Activated CD8-positive, alpha-beta T cell treated with anti-CD3 and anti-CD28 coated beads for 36 hours (primary cell): ENCODE measurements around the gene CAMK1. TPM values are rescaled to one million over a fixed set of nuclear protein-coding genes. Genes with fewer than 3 reads are reported as not detected.

Experiments
- ATAC-seq: fragments of 200-7000 bp; cut with Tn5 transposase; one replicate; pipeline ENCODE4 v1.10.0; 2021; ENCODE audit warnings: mild to moderate bottlenecking, moderate library complexity
- CTCF ChIA-PET: fragments of 350-600 bp; sonication (Branson Sonifier 250); formaldehyde crosslinking; loops from one replicate; lab custom pipeline; 2021; ENCODE audit warnings: antibody characterized with exemption; lab: Charles Lee
- POLR2A ChIA-PET: fragments of 350-600 bp; sonication (Branson Sonifier 250); formaldehyde crosslinking; loops from one replicate; lab custom pipeline; 2021; ENCODE audit warnings: antibody characterized with exemption; lab: Charles Lee
- DNase-seq: peaks from one replicate; pipeline ENCODE4 v3.0.0-alpha.2; 2020
- H3K27ac Mint-ChIP-seq: one replicate; pipeline ENCODE4 v1.8.0; 2021; ENCODE audit warnings: mild to moderate bottlenecking, mixed read lengths
- H3K27me3 Mint-ChIP-seq: one replicate; pipeline ENCODE4 v1.8.0; 2021; ENCODE audit warnings: mixed read lengths
- H3K36me3 Mint-ChIP-seq: one replicate; pipeline ENCODE4 v1.8.0; 2021; ENCODE audit warnings: low read depth, mixed read lengths
- H3K4me1 Mint-ChIP-seq: one replicate; pipeline ENCODE4 v1.8.0; 2021; ENCODE audit warnings: low read depth, mixed read lengths
- H3K4me3 Mint-ChIP-seq: one replicate; pipeline ENCODE4 v1.8.0; 2021; ENCODE audit warnings: mild to moderate bottlenecking, moderate library complexity, mixed read lengths
- H3K9me3 Mint-ChIP-seq: one replicate; pipeline ENCODE4 v1.8.0; 2021; ENCODE audit warnings: mixed read lengths
- intact Hi-C: fragments of 100-400 bp; cut with micrococcal nuclease; formaldehyde crosslinking; loops from one replicate; pipeline ENCODE4 v1.10.0; 2022
- total RNA-seq, 2 experiments: library from RNA; stranded (reverse); gene quantifications; one replicate each; pipeline ENCODE4 v1.2.3, GENCODE V29; 2021
- TF ChIP-seq, protein P1 (sequence below): fragments of 200-600 bp; IDR thresholded peaks from one replicate; pipeline ENCODE4 v1.8.0; 2022; ENCODE audit warnings: antibody characterized with exemption, mild to moderate bottlenecking

The CAMK1 gene
- total RNA-seq, 2 experiments from 2014 or later: 41.7 to 45.7 TPM

GRCh38 chr3:9713142-9713541, 56.6 kb downstream of the CAMK1 start:
- Mint-ChIP-seq H3K27ac (no peak overlapping the region), H3K4me1 (peaks cover 6% of the 10 kb centered on the region), H3K36me3 (no peaks in the 10 kb centered on the region), H3K9me3 (no peaks in the 10 kb centered on the region), H3K27me3 (no peaks in the 10 kb centered on the region), H3K4me3 (no peak overlapping the region)
- ATAC-seq (no peak), DNase-seq (no peak)
- TF ChIP-seq, protein P1, sequence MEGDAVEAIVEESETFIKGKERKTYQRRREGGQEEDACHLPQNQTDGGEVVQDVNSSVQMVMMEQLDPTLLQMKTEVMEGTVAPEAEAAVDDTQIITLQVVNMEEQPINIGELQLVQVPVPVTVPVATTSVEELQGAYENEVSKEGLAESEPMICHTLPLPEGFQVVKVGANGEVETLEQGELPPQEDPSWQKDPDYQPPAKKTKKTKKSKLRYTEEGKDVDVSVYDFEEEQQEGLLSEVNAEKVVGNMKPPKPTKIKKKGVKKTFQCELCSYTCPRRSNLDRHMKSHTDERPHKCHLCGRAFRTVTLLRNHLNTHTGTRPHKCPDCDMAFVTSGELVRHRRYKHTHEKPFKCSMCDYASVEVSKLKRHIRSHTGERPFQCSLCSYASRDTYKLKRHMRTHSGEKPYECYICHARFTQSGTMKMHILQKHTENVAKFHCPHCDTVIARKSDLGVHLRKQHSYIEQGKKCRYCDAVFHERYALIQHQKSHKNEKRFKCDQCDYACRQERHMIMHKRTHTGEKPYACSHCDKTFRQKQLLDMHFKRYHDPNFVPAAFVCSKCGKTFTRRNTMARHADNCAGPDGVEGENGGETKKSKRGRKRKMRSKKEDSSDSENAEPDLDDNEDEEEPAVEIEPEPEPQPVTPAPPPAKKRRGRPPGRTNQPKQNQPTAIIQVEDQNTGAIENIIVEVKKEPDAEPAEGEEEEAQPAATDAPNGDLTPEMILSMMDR: no peak
- ChIA-PET CTCF (interaction anchor here (1.8 to 2.2 kb wide), 2 partner anchors 14 to 211 kb away, joined by 3 to 11 read pairs; no protein-coding TSS in a partner anchor), POLR2A (no interaction called here)
- intact Hi-C loops: no loop called here

GRCh38 chr3:9712415-9712814, 57.3 kb downstream of the CAMK1 start:
- Mint-ChIP-seq H3K4me1 (peaks cover 4% of the 10 kb centered on the region), H3K36me3 (no peaks in the 10 kb centered on the region), H3K27ac (no peak overlapping the region), H3K4me3 (no peak overlapping the region), H3K9me3 (no peaks in the 10 kb centered on the region), H3K27me3 (no peaks in the 10 kb centered on the region)
- DNase-seq (no peak), ATAC-seq (no peak)
- POLR2A ChIA-PET: interaction anchor here (1.0 to 1.3 kb wide), 3 partner anchors 10 to 15 kb away, joined by 3 to 5 read pairs (median 3); no protein-coding TSS in a partner anchor
- TF ChIP-seq, protein P1: no peak
- CTCF ChIA-PET: interaction anchor here (0.8 to 2.2 kb wide), 2 partner anchors 15 to 19 kb away, joined by 3 to 11 read pairs; partner anchors contain the start of gene BRPF1
- intact Hi-C loops: no loop called here

- TF ChIP-seq, protein P1: no peak
- ATAC-seq (peak; percentile 17), DNase-seq (no peak)
- POLR2A ChIA-PET: no interaction called here
- intact Hi-C loops: no loop called here
- no peak overlapping the region for H3K27ac Mint-ChIP-seq
- no peak overlapping the region for H3K4me3 Mint-ChIP-seq
- peaks cover 1% of the 10 kb centered on the region for H3K4me1 Mint-ChIP-seq
- H3K36me3 Mint-ChIP-seq: no peaks in the 10 kb centered on the region
- CTCF ChIA-PET: no interaction called here
- peaks cover 12% of the 10 kb centered on the region for H3K27me3 Mint-ChIP-seq
- H3K9me3 Mint-ChIP-seq: no peaks in the 10 kb centered on the region
These were observed 59.5 kb downstream of the CAMK1 start for GRCh38 chr3:9710174-9710739.

Other genes with a start within 250 kb of the CAMK1 start
- gene LHFPL4, start 216.1 kb downstream of the CAMK1 start, total RNA-seq: not detected
- gene MTMR14, start 120.4 kb downstream of the CAMK1 start, total RNA-seq: 10 to 100 TPM; 27.9 to 33.4 TPM
- not detected for gene CPNE9, start 66.1 kb downstream of the CAMK1 start, total RNA-seq
- 10 to 100 TPM; 28.2 to 32.3 TPM for gene BRPF1, start 38.2 kb downstream of the CAMK1 start, total RNA-seq
- 10 to 100 TPM; 32.4 to 39.3 TPM for gene OGG1, start 20.0 kb downstream of the CAMK1 start, total RNA-seq
- gene TADA3, start 22.5 kb upstream of the CAMK1 start, total RNA-seq: 10 to 100 TPM; 57.5 to 58.3 TPM
- 100 to 1,000 TPM; 205 to 208 TPM for gene ARPC4, start 23.1 kb upstream of the CAMK1 start, total RNA-seq
- gene TTLL3, start 40.3 kb upstream of the CAMK1 start, total RNA-seq: 10 to 100 TPM; 52.4 to 61.1 TPM
- gene RPUSD3, start 74.1 kb upstream of the CAMK1 start, total RNA-seq: 10 to 100 TPM; 78.8 to 83.5 TPM
- not detected for gene CIDEC, start 110.3 kb upstream of the CAMK1 start, total RNA-seq
- 10 to 100 TPM; 29.7 to 30.3 TPM for gene JAGN1, start 120.7 kb upstream of the CAMK1 start, total RNA-seq
- 1 to 10 TPM; 1.2 to 1.7 TPM for gene IL17RE, start 132.9 kb upstream of the CAMK1 start, total RNA-seq
- gene IL17RC, start 147.2 kb upstream of the CAMK1 start, total RNA-seq: under 1 TPM; 0.22 to 0.32 TPM
- 10 to 100 TPM in 1 of 2 experiments, 1 to 10 TPM in 1; 9.4 to 13.0 TPM for gene CRELD1, start 163.9 kb upstream of the CAMK1 start, total RNA-seq
- 1 to 10 TPM; 5.6 to 5.7 TPM for gene PRRT3, start 182.5 kb upstream of the CAMK1 start, total RNA-seq
- 10 to 100 TPM; 35.2 to 37.9 TPM for gene EMC3, start 216.9 kb upstream of the CAMK1 start, total RNA-seq